Midbrain (tissue), 1 donor: ENCODE data around the gene CDON.

ENCODE experiments used
- DNase-seq: peaks from one replicate; lab custom pipeline; 2025; lab: John Stamatoyannopoulos, UW

The CDON gene

DNA sequence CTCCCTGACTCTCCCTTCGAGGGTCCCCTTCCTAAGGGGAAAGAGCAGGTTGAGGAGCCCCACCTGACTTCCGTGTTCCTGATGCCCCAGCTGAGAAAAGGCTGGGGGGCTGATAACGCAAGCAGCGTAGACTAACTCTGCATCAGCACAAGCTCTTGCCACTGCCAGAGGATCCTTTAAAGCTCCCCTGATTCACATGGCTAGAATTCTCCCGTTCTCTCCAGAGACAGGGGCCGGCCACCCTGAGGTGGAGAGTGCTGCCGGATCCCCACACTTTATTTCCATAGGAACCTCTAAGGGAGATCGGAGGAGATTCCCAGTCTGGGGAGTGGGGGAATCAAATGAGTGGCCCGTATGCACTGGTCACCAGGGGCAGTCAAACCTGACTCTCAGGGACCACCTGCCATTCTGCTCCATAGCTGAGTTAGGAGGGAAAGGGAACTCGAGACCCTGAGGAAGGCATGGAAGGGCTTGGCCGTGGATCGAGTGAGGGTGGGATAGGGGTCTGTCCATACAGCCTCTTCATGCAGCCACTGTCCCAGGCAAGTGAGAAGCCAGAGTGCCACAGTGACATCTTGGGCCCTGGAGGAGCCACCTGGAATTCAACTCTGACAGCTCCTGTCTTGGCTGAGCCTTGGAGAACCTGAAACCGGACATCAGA, 118.2 kb downstream of the CDON start:
- DNase-seq = no peak

DNA sequence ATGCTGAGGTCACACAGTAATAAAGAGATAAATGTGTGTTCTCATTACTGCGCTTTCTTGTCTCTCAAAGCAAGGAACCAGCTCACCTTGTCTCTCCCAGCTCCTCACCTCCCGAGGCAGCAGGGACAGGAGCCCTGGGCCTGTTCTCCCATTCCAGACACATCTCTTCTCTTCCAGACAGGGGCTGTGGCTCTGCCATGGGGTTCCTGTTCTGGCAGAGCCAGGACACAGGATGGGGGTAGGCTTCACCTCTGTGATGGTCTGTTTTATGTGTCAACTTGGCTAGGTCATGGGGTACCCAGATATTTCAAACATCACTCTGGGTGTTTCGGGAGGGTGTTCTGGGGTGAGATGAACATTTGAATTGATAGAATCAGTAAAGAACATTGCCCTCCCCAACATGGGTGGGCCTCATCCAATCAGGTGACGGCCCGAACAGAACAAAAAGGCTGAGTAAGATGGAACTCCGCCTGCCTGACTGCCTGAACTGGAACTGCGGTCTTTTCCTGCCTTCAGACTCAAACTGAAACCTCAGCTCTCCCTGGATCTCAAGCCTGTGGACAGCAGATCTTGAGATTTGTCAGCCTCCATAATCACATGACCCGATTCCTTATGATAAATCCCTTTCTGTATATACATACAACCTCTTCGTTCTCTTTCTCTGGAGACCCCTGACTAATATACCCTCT, 118.9 kb downstream of the CDON start:
- DNase-seq = no peak

DNA sequence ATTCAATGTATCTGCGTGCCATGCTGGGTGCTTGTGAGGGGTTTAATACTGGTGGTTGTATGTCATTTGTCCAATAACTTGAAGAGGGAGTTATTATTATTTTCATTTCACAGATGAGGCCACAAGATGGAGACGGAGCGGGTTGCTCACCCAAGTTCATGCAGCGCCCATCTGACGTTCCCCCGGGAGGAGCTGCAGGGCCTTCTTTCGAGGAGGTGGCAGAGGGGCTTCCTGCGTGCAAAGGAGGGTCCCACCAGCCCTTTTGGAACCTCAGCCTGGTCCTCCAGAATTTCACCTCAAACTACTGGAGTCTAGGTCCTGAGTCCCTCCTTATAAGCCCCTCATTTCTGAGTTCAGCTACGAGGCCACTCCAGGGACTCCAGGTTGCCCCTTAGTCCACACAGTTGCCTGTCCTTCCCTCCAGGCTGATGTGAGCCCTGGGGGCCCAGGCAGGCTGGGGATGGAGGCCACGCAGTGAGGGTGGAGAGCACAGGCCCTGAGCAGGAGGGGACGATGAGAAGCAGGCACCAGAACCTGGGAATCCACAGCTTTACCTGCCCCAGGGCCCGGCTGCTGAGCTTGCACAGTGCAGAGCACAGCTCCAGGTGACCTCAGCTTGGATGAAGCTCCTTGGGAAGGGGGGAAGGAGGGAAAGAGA, 119.8 kb downstream of the CDON start:
- no peak for DNase-seq

DNA sequence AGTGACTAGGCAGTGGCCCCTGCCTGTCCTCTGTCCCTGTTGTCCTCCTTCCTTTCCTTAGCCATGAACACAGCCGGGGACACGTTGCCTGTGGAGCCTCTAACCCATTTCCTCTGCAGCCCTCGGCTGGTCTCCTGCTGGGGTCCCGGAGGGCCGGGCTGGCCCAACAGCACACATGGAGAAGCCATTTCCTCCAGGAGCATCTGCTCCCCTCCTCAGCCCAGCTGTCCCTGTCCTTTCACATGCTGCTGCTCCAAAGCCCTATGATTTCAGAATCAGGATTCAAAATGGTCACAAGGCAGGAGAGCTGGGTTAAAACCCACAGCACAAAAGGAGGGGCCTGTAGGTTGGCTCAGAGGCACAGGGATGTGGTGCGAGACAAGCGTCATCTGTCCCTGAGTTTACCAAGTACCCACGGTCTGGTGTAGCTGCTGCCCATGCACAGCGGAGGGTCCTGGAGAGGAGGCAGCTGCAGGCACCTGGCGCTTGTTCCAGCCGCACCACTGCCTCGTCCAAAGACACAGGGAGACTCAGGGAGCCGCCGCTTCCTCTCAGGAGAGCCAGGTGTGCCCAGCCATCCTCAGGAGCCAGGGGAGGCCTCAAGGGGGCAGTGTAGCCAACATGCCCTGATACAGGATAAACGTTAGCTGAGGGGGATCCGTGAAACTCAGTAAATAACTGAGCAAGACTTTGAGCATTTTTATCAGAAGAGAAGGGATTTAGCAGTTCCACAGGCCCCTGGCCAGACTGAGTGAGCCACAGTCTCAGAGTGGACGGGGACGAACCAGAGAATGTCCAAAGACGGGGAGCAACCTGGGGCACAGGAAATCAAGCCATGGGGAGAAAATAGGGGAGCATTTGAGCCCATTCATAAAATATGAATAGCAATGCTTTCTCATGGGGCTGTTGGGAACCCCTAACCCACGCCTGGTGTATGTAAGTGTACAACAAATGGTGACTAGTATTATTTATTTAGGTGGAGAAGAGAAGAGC, 120.8 kb downstream of the CDON start:
- DNase-seq = no peak

DNA sequence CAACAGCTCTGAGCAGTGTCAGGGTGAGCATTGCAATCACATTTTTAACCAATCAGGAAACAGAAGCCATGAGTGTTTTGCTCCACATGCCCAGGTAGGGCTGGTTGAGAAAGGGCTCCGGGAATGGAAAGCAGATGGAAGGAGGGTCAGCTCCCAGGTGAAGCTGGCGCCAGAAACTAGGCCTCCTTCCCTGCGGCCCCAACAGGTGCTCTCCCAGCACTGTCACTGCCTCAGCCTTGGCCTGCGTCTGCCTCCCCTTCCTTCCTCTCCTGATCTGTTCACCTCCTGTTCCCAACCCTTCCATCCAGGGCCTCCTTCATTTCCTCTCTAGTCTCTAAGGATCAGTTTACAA, 121.4 kb downstream of the CDON start:
- no peak for DNase-seq

DNA sequence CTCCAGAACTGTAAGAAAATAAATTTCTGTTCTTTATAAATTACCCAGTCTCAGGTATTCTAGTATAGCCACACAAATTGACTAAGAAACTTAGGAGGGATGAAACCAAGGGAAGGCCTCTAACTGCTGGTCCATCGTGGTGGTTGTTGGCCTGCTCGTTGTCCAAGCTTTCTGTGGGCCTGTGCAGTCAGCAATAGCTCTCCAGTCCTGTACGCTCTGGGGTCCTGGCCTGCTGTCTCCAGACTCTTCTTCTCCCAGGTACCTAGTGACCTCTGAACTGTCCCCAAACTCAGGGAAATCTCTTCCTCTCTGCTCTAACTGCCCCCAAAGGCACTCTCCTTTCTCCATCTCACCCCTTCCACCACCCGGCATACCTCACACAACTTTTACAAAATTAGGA, 122.5 kb downstream of the CDON start:
- no peak for DNase-seq

DNA sequence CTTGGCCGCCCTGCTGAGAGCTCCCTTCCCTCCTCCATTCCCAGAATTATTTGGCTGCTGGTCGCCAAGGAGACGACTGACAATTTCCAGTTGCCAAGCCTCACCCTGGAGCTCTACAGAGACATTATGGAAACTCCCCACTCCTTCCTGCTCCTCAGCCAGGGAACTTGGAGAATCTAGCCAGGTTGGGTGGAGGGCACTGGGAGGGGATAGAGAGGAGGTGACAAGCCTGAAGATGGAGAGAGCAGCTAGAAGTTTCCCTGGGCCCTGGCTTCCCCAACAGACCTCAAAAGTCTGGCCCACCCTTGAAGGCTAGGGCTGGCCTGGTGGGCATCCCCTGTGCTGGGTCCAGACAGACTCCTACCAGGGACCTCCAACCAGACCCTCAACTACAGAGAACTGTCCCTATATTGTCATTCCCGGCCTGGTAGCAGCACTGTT, 123.6 kb downstream of the CDON start:
- DNase-seq = no peak

DNA sequence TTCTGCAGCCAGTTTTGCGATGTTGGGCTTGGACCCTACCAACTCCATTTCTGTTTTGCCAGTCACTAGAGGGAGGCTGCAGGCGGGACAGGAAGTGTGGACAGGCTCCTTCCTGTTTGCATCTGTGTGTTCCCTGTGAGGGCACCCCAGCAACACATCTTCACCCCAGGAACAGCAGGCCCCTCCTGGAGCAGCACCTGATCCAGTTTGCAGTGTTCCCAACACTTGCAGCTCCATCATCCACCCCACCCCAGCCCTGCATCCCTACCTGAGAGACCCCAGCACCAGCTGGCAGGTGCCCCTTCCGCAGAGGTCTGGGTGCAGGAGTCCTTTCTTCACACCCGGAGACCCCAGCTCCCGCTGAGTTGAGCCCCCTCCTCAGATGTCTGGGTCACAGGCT, 124.2 kb downstream of the CDON start:
- DNase-seq = no peak

DNA sequence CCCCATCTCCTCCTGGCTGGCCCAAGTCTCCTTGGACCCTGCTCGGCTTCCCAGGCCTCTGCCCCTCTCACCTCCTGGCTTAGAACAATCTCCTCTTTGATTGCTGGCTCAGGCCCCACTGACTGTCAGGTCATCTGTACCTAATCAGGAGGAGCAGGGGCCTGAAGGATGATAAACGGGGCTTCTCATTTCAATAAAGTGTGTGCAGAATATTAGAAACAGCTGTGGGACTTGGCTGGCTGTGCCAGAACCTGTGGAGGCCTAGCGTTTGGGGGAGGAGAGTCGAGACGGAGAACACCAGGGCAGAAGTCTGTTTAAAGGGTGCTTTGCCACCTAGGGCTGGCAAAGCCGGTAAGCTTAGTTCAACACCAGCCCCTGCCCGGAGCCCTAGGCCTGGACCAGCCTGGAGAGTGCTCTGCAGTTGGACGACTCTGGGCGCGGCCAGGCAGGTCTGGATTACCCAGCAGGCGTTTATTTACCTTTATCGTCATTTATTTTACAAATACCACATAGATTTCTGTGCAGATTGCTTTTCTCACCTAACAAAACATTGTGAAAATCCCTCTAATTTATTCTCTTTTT, 127.0 kb downstream of the CDON start:
- no peak for DNase-seq

DNA sequence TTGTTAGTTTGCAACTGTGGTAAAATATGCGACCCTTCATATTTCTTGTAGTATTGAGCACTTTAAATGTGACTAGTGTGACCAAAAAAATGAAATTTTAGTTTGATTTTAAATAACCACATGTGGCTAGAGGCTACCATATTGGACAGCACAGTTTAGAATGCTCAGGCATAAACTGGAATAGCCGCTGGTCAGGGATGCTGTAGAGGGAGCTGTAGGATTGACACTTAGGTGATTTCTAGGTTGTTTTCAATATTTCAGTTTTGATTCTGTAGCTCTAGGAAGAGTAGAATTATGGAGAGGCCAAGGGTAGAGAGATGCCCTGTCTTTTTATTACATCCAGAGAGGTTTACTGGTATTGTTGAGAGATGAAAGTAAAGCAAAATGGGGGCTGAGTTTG, 127.6 kb downstream of the CDON start:
- no peak for DNase-seq

DNA sequence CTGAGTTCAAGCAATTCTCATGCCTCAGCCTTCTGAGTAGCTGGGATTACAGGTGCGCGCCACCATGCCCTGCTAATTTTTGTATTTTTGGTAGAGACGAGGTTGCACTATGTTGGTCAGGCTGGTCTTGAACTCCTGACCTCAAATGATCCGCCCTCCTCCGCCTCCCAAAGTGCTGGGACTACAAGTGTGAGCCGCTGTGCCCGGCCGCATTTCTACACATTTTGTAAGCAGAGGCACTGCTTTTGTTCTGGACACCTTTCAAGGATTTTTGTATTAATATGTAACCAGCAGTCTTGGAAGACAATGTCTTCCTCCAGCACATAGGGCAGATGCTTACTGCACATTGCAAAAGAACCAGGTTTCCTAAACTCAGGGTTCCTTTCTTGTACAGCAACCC, 128.2 kb downstream of the CDON start:
- no peak for DNase-seq

DNA sequence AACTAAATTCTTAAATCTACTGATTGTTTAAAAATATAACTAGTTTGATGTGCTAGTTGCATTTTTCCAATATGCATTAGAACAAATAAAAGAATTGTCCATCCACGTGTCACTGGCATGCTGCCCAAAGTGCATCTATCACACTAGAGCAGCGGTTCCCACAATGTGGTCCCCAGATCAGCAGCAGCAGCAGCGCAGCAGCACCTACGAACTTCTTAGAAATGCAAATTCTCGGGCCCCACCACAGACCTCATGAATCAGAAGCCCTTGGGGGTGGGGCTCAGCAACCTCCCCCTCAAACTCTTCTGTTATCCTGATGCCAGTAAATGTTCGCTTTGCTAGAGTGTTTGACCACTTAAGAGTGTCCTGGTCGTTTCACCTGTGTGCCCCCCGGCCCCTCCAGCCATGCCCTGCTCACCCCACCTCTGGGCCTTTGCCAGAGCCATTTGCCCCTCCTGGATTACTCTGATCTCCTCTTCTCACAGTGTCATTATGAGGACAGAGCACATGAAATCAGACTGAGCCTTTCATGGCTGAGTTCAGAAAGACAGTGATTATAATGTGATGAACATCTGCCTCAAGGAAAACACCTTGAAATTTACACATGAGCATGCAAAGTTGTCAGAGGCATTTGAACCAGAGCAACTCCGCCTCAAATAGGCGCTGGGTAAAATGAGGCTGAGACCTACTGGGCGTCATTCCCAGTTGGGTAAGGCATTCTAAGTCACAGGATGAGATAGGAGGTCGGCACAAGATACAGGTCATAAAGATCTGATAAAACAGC, 129.4 kb downstream of the CDON start:
- DNase-seq = no peak

DNA sequence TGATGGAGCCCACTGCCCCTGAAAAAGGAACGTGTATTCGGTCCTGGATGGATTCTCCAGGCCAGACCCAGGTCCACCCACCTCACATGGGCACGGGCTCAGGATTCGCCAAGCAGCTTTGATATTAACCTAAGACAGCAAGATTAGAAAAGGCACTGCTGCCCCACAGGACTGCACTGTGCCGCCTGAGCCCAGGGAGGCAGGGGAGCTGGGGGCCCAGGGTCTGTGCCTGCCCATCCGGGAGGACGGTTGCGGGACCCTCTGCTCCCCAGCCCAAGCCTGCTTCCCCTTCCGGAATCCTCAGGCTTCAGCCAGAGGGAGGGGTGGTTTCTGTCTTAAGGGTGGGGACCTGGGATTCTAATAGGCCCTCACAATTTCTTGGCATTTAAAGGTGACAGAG, 130.4 kb downstream of the CDON start:
- no peak for DNase-seq

DNA sequence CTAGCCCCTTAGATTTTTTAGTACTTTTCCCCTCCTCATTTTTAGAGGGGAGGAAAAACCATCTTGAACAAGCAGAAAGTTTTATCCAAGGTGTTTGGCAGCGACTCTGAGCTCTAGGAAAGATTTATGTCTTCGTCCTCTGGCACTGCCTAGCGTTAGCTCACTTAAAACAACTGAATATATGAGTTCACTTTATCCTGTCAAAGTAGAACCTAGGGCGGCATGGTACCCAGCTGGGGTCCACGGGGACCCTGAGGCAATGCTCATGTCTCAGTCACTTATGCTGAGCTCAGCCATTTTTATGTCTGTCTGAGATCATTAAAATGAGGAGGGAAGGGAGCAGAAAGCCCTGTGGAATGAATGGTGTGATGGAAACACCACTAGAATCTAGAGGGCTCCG, 131.0 kb downstream of the CDON start:
- no peak for DNase-seq

DNA sequence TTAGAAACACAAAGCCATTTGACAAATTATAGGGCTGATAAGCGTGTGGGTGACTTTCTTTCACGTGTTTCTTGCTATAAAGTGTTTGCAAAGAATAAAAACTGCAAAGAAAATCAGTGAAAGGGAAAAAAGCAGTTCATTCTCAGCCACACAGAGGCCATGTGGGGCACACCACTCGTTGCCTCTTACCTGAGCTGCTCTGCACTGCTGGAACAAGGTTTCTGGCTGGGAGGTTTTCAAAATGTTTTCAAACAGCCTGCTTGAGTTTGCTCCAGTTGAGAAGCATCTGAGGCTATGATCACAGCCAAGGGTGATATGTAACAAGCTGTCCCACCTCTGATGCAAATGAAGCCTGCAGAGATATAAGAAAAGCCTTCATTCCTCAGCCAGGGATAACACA, 131.6 kb downstream of the CDON start:
- DNase-seq = no peak

DNA sequence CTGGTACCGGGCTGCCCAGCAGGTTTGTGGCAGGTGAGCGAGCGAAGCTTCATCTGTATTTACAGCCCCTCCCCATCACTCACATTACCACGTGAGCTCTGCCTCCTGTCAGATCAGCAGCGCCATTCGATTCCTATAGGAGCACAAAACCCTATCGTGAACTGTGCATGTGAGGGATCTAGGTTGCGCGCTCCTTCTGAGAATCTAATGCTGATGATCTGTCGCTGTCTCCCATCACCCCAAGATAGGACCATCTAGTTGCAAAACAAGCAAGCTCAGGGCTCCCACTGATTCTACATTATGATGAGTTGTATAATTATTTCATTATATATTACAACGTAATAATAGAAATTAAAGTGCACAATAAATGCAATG, 132.6 kb downstream of the CDON start:
- no peak for DNase-seq

DNA sequence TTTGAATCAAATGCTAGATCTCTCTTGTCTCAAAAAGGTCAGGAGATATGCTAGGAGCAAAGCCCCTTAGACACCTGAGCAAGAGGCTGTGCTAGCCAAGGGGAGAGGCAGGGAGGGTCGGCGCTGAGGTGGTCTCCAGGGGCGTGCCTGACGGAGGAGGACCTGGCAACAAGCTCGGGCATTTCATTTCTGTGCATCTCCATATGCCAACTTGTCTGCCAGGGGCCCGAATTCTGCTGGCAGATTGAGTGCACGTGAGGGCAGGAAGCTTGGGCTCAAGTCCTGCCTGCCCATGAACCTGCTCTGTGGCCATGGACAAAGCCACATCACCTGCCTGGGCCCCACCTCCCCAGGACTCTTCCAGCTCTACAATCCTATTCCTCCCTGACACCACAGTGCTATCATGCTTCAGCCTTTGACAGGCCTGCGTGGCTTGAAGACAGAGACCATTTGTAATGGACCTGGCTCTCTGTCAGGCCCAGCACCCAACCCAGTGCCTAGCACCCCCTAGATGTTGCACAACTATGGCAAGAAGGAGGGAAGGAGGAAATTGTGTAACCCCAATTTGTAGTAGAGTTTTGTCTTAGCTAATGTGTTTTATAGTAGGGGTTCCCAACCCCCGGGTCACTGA, 133.1 kb downstream of the CDON start:
- DNase-seq = peak; percentile 6

DNA sequence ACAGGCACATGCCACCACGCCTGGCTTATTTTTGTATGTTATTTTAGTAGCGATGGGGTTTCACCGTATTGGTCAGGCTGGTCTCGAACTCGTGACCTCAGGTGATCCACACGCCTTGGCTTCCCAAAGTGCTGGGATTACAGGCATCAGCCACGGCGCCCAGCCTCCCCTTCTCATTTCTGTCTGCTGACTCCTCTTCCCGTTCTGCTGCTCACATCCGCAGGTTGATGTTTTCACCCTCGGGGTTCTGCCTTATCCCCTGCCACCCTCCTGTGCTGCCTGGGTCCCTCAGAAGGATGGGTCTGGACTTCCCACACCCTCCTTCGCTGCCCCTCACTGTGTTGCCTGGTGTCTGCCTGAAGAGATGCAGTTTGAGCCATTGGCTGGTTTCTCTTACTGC, 136.0 kb downstream of the CDON start:
- DNase-seq = no peak

DNA sequence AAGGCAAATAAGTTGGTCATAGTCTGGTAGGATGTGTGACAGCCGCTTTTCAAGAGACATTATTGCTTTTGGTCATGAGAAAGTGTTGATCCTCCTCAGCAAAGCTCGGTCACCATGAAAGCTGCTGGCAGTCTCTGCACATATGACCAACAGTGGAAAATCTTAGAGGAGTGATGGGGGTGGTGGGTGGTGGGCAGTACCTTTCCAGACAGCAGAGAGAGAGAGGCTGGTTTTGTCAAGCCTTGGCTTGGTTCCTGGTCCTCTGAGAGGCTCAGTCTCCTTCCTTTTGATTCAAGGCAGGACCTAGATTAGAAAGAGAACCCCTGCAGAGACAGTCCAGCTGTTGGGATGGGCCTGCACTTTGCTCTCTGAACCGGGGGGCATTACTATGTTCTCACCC, 136.9 kb downstream of the CDON start:
- no peak for DNase-seq

DNA sequence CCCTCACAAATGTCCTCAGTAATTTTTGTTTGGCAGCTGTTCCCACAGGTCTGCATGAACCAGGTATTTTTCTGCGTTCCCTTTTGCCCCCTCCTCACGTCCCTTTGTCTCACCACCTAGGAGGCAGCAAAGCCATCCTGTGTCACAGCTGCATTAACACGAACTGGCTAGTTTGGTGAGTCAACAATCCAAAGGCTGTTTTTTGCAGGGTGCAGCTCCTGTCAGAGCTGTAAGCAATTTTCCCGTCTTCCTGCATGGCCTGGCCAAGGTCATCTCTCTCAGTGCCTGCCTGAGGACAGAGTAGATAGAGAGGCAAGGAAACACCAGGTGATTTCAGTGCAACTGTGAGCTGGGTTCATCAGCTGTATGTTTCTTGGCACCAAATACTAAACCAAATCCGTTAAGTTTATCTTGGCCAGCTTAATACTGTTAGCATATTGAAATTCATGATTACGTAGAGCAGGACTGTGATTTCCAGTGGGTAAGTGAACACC, 137.4 kb downstream of the CDON start:
- no peak for DNase-seq
